K562 (cell line): Measurements from ENCODE around the gene MYO18B. TPM values are rescaled to one million over a fixed set of nuclear protein-coding genes. Genes with fewer than 3 reads are reported as not detected.

Source experiments
- ATAC-seq: fragments of 200-7000 bp; cut with Tn5 transposase; 3 replicates; pipeline ENCODE4 v1.9.1; 2020; ENCODE audit warnings: moderate library complexity
- BruUV-seq: library from RNA; stranded (reverse); fragments of 400-500 nt; replicated peaks from 2 replicates; lab custom pipeline; 2021; lab: Mats Ljungman, UMichigan
- CTCF ChIA-PET: fragments of 300-600 bp; formaldehyde crosslinking; extraction: SDS; loops from one replicate; lab custom pipeline; 2021; ENCODE audit warnings: low intra/inter-chr PET ratio; lab: Yijun Ruan, JAX
- POLR2A ChIA-PET: fragments of 300-600, 350-650 bp; sonication (Branson Sonifier 250); formaldehyde crosslinking; extraction: SDS; loops from one replicate; lab custom pipeline; 2021; ENCODE audit warnings: antibody characterized with exemption, inconsistent platforms; lab: Yijun Ruan, JAX
- DNase-seq, 4 experiments: peaks; one replicate each; pipeline versions ENCODE4 v3.0.0 to v3.0.0-alpha.2; 2011 to 2018; ENCODE audit warnings: low spot score in 3 of 4, mixed read lengths in 3 of 4; ENCODE audit errors: extremely low read depth in 1 of 4
- FAIRE-seq: peaks from 2 replicates; lab custom pipeline; 2011; peaks lifted over from hg19 to GRCh38; lab: Jason Lieb, UNC
- H2AFZ ChIP-seq: 2 replicates; pipeline ENCODE4 v1.6.0; 2011; ENCODE audit warnings: low read depth, low read length, control low read depth, inconsistent platforms
- H3K27ac ChIP-seq: fragments of 200-600 bp; 3 replicates; pipeline ENCODE4 v1.8.0; 2011; ENCODE audit warnings: low read depth, mild to moderate bottlenecking, control low read depth, inconsistent platforms, low read length, moderate library complexity, mixed read lengths; ENCODE audit errors: extremely low read depth
- H3K27me3 ChIP-seq, 2 experiments: fragments of 300-600 bp in 1 of 2; 2 replicates in 1 of 2; 3 replicates in 1 of 2; pipeline versions ENCODE4 v1.6.0 to v1.8.0; 2011; ENCODE audit warnings: inconsistent platforms in 2 of 2, low read length in 2 of 2, mild to moderate bottlenecking in 1 of 2, mixed read lengths in 1 of 2, moderate library complexity in 1 of 2; ENCODE audit not compliant: control insufficient read depth in 2 of 2, insufficient read depth in 2 of 2
- H3K36me3 ChIP-seq: fragments of 300-600 bp; 3 replicates; pipeline ENCODE4 v1.8.0; 2011; ENCODE audit warnings: mild to moderate bottlenecking, low read length, inconsistent platforms; ENCODE audit not compliant: control insufficient read depth, insufficient read depth
- H3K4me1 ChIP-seq, 2 experiments: fragments of 200-600 bp in 1 of 2; replicated peaks in 1 of 2; 2 replicates in 1 of 2; 3 replicates in 1 of 2; pipeline versions ENCODE4 v1.5.1 to v1.8.0; 2011; ENCODE audit warnings: inconsistent platforms in 2 of 2, low read length in 2 of 2, mild to moderate bottlenecking in 1 of 2, mixed read lengths in 1 of 2, moderate library complexity in 1 of 2; ENCODE audit not compliant: control insufficient read depth in 2 of 2, insufficient read depth in 2 of 2
- H3K4me2 ChIP-seq: 2 replicates; pipeline ENCODE4 v1.6.1; 2011; ENCODE audit warnings: low read length, control low read depth, inconsistent platforms, mixed read lengths; ENCODE audit not compliant: insufficient read depth
- H3K4me3 ChIP-seq: fragments of 200-600 bp; sonication (generic), shearing (Covaris generic); 2 replicates; pipeline ENCODE4 v1.5.1; 2016; ENCODE audit warnings: control low read depth, inconsistent platforms
- H3K79me2 ChIP-seq: fragments of 200-600 bp; 3 replicates; pipeline ENCODE4 v1.8.0; 2011; ENCODE audit warnings: low read length, inconsistent platforms; ENCODE audit not compliant: control insufficient read depth, insufficient read depth
- H3K9ac ChIP-seq, 2 experiments: 2 replicates each; pipeline versions ENCODE4 v1.6.0 to v1.6.1; 2011; ENCODE audit warnings: low read depth in 2 of 2, low read length in 2 of 2, control low read depth in 1 of 2, inconsistent platforms in 1 of 2, mild to moderate bottlenecking in 1 of 2, mixed read lengths in 1 of 2; ENCODE audit not compliant: insufficient read depth in 1 of 2
- H3K9me1 ChIP-seq: one replicate; pipeline ENCODE4 v1.6.0; 2011; ENCODE audit warnings: inconsistent platforms, mild to moderate bottlenecking, low read length, moderate library complexity; ENCODE audit not compliant: control insufficient read depth, insufficient read depth
- H3K9me3 ChIP-seq: replicated peaks from 2 replicates; pipeline ENCODE4 v1.5.1; 2011; ENCODE audit warnings: low read depth, low read length, inconsistent platforms; ENCODE audit not compliant: control insufficient read depth, insufficient read depth
- H4K20me1 ChIP-seq: replicated peaks from 2 replicates; pipeline ENCODE4 v1.6.1; 2011; ENCODE audit warnings: low read length, inconsistent platforms, mixed read lengths; ENCODE audit not compliant: control insufficient read depth, insufficient read depth
- CBFA2T2 ChIP-seq: fragments of 450-650 bp; conservative IDR thresholded peaks from 2 replicates; pipeline ENCODE4 v1.6.1; 2017; ENCODE audit warnings: mild to moderate bottlenecking
- ESRRB ChIP-seq: fragments of 250-450 bp; sonication (Bioruptor Pico); IDR thresholded peaks from 2 replicates; pipeline ENCODE4 v1.5.0; 2020; ENCODE audit warnings: mild to moderate bottlenecking, moderate library complexity, borderline replicate concordance
- MTA1 ChIP-seq: fragments of 450-650 bp; IDR thresholded peaks from 2 replicates; pipeline ENCODE4 v1.6.1; 2017; ENCODE audit warnings: borderline replicate concordance
- PTTG1 ChIP-seq: fragments of 450-650 bp; IDR thresholded peaks from 2 replicates; pipeline ENCODE4 v1.6.1; 2016; ENCODE audit warnings: low read depth, mild to moderate bottlenecking, missing genetic modification characterization, missing compliant biosample characterization
- RBFOX2 ChIP-seq: fragments of 200-400 bp; formaldehyde crosslinking; IDR thresholded peaks from 2 replicates; pipeline ENCODE4 v1.6.1; 2017; ENCODE audit warnings: low read depth, mild to moderate bottlenecking, low read length, moderate library complexity
- RBM25 ChIP-seq: fragments of 200-400 bp; formaldehyde crosslinking; IDR thresholded peaks from 2 replicates; pipeline ENCODE4 v1.6.1; 2018; ENCODE audit warnings: low read length, low read depth, moderate library complexity; ENCODE audit not compliant: severe bottlenecking
- TBP ChIP-seq: optimal IDR thresholded peaks from 2 replicates; pipeline ENCODE3; 2011; ENCODE audit warnings: low read depth, low read length, improper control_type of control experiment
- TCF3 ChIP-seq: sonication (generic); formaldehyde crosslinking; IDR thresholded peaks from 2 replicates; pipeline ENCODE4 v1.4.0; 2020; ENCODE audit warnings: mild to moderate bottlenecking, missing genetic modification reagents
- U2AF1 ChIP-seq: fragments of 200-400 bp; formaldehyde crosslinking; optimal IDR thresholded peaks from 2 replicates; pipeline ENCODE3; 2017; ENCODE audit warnings: mild to moderate bottlenecking, low read depth, low read length, moderate library complexity
- ZC3H4 ChIP-seq: sonication (generic); formaldehyde crosslinking; IDR thresholded peaks from 2 replicates; pipeline ENCODE4 v1.9.0; 2021; ENCODE audit warnings: missing genetic modification reagents, borderline replicate concordance
- ZNF239 ChIP-seq: fragments of 250-450 bp; sonication (Bioruptor Pico); IDR thresholded peaks from 2 replicates; pipeline ENCODE4 v1.4.0; 2020; ENCODE audit warnings: mild to moderate bottlenecking
- ZNF512 ChIP-seq: IDR thresholded peaks from 2 replicates; pipeline ENCODE4 v1.6.1; 2016; ENCODE audit warnings: missing genetic modification characterization, missing compliant biosample characterization
- WGBS: fragments of 100-300 bp; shearing (Covaris generic); methylation state at CpG from one replicate; pipeline ENCODE4 v1.1.6; 2016; ENCODE audit warnings: low coverage, mixed read lengths; ENCODE audit not compliant: insufficient coverage; ENCODE audit errors: missing lambda C conversion rate; 5-methylcytosine and 5-hydroxymethylcytosine counted together
- in situ Hi-C: fragments of 300-500 bp; cut with MboI; formaldehyde crosslinking; loops from 4 replicates; pipeline ENCODE4 v1.15.0; 2018; ENCODE audit warnings: inconsistent platforms, mixed read lengths
- intact Hi-C: fragments of 100-400 bp; cut with micrococcal nuclease; formaldehyde crosslinking; loops from 2 replicates; pipeline ENCODE4 v1.14.2; 2022
- polyA plus RNA-seq, 8 experiments: library from polyadenylated mRNA; depleted of rRNA in 4 of 8; stranded (reverse) in 5 of 8; unstranded in 3 of 8; fragments of >200 nt; fragmentation: Nextera tagmentation in 2 of 8; fragmentation: Illumina TruSeq in 1 of 8; extraction: Ambion mirVana in 2 of 8; extraction: Trizol in 1 of 8; gene quantifications; 2 replicates each; pipeline versions ENCODE4 v1.2.1 to v1.2.3, GENCODE V29; 2011 to 2014; ENCODE audit warnings: inconsistent platforms in 1 of 8, missing spikeins in 1 of 8
- total RNA-seq, 7 experiments: library from RNA; depleted of rRNA in 6 of 7; stranded (reverse); fragments of >200 nt in 6 of 7; fragmentation: Illumina TruSeq in 2 of 7; extraction: Trizol in 2 of 7; gene quantifications; 2 replicates each; pipeline versions ENCODE4 v1.2.1 to v1.2.3, GENCODE V29; 2011 to 2021; ENCODE audit warnings: low replicate concordance in 1 of 7
- TF ChIP-seq, protein P1 (sequence below): fragments of 450-650 bp; formaldehyde crosslinking; IDR thresholded peaks from 2 replicates; pipeline ENCODE4 v1.4.0; 2020; ENCODE audit warnings: mild to moderate bottlenecking, moderate library complexity

MYO18B gene
- total and polyA plus RNA-seq, 9 of the 15 experiments (the other 6 are each of a cell fraction or from before 2014, with no cell fraction given), result 0.06 to 7.0 (median 4.3) TPM

DNA sequence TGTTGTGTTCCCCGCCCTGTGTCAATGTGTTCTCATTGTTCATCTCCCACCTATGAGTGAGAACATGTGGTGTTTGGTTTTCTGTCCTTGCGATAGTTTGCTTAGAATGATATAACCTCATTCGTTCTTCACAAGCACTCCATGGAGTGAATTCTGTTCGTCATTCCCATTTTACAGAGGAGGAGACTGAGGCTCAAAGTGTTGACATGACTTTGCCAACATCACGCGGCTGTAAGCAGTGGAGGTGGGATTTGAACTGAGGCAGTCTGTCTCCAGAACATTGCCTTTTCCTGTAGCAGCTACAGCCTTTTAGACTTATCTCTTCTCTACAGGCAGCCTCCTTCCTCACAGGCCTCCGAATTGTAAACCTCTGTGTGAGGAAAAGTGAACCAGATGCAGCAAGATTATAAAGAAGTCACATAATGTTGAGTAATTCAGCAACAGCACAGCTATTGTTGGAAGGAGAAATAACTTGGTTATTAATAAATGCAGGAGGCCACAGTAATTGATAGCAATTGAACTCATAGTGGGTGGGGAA is 74.6 kb downstream of the MYO18B start (continued):
- TF ChIP-seq CBFA2T2 (0 out of 2 replicates have a peak, but pooled peaks have one; percentile 15), TCF3 (CRISPR knock-in tag) (peak; percentile 51), ESRRB (CRISPR knock-in tag) (no peak), TBP (peak; percentile 41), RBM25 (peak; percentile 80), U2AF1 (no peak), MTA1 (no peak)

DNA sequence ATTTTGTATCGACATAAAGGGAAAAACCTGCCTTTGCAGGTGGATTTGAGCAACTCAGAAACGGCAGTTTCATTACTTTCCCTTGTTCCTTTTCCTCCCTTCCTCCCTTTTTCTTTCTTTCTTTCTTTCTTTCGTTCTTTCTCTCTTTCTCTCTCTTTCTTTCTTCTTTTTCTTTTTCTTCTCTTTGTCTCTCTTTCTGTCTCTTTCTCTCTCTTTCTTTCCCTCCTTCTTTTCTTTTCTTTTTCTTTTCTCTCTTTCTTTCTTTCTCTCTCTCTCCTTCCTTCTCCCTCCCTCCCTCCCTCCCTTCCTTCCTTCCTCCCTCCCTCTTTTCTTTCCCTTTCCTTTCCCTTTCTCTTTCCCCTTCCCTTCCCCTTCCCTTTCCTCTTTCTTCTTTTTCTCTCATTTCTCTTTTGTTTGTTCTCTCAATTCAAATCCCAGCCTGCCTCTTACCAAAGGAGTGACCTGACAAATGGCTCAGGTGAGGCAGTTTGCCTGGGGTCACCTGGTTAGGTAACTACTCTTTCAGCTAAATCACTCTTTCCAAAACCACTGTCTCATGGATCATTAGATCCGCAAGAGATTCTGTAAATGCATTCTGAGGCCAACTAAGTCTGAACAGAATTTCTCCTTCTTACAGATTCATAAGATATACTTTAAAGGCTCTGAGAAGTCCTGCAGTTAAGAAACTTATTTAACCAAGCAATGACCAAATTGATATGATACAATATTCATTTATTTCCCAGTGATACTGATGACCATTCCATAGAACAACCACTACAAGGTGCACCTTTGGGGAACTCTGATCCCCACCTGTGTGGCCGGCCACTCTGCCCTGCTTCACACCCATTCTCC is 75.3 kb downstream of the MYO18B start:
- no TSS peak for BruUV-seq
- H3K79me2 ChIP-seq, result no peaks in the 10 kb centered on the region
- peaks cover 7% of the 10 kb centered on the region; the same call in 1 of the 3 replicates for H3K36me3 ChIP-seq
- no peak for FAIRE-seq
- no peaks in the 10 kb centered on the region for H3K27me3 ChIP-seq
- WGBS, result 55% methylated on average over 5 of the region's 5 CpGs
- no peak overlapping the region for H3K4me3 ChIP-seq
- no peak overlapping the region for H3K9ac ChIP-seq
- no peaks in the 10 kb centered on the region for H3K9me1 ChIP-seq
- ATAC-seq, result no peak
- no peak overlapping the region for H2AFZ ChIP-seq
- DNase-seq, result no peak
- H3K4me1 ChIP-seq, result no peaks in the 10 kb centered on the region; a peak in 1 of 5 replicates
- H3K9me3 ChIP-seq, result 0 out of 2 replicates have a peak, but pooled peaks cover 2% of the 10 kb centered on the region
- CTCF ChIA-PET, result no interaction called here
- peak; percentile 91 for TF ChIP-seq ZNF239 (CRISPR knock-in tag)
- no peak for TF ChIP-seq PTTG1 (tag)
- TF ChIP-seq ZNF512 (tag), result peak; percentile 93
- TF ChIP-seq ZC3H4 (CRISPR knock-in tag), result no peak
- TF ChIP-seq RBFOX2, result no peak
- TF ChIP-seq, protein P1, sequence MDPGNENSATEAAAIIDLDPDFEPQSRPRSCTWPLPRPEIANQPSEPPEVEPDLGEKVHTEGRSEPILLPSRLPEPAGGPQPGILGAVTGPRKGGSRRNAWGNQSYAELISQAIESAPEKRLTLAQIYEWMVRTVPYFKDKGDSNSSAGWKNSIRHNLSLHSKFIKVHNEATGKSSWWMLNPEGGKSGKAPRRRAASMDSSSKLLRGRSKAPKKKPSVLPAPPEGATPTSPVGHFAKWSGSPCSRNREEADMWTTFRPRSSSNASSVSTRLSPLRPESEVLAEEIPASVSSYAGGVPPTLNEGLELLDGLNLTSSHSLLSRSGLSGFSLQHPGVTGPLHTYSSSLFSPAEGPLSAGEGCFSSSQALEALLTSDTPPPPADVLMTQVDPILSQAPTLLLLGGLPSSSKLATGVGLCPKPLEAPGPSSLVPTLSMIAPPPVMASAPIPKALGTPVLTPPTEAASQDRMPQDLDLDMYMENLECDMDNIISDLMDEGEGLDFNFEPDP (CRISPR knock-in tag), result no peak
- in situ Hi-C loops, result no loop called here
- no peak overlapping the region for H3K4me2 ChIP-seq
- intact Hi-C loops, result no loop called here
- no peak overlapping the region for H3K27ac ChIP-seq
- POLR2A ChIA-PET, result no interaction called here
- H4K20me1 ChIP-seq, result 0 out of 2 replicates have a peak, but pooled peaks cover 4% of the 10 kb centered on the region
